Activated naive CD4-positive, alpha-beta T cell treated with anti-CD3 and anti-CD28 coated beads for 36 hours (primary cell): ENCODE data around the gene INO80B. TPM values are rescaled to one million over a fixed set of nuclear protein-coding genes. Genes with fewer than 3 reads are reported as not detected.
"Not testable (repeated sequence)": the region's sequence is repeated elsewhere in the genome, so short reads cannot be mapped to it uniquely, and the experiment has no call there.

ENCODE experiments used
- CTCF ChIA-PET: fragments of 350-600 bp; sonication (Branson Sonifier 250); formaldehyde crosslinking; loops from one replicate; lab custom pipeline; 2021; ENCODE audit warnings: antibody characterized with exemption; lab: Charles Lee
- DNase-seq: peaks from one replicate; pipeline ENCODE4 v3.0.0-alpha.2; 2020
- H3K27ac Mint-ChIP-seq: one replicate; pipeline ENCODE4 v1.8.0; 2021; ENCODE audit warnings: mild to moderate bottlenecking, mixed read lengths
- H3K27me3 Mint-ChIP-seq: one replicate; pipeline ENCODE4 v1.8.0; 2021; ENCODE audit warnings: low read depth, mixed read lengths
- H3K36me3 Mint-ChIP-seq: one replicate; pipeline ENCODE4 v1.8.0; 2021; ENCODE audit warnings: low read depth, mixed read lengths
- H3K4me1 Mint-ChIP-seq: one replicate; pipeline ENCODE4 v1.8.0; 2021; ENCODE audit warnings: low read depth, mixed read lengths
- H3K4me3 Mint-ChIP-seq: one replicate; pipeline ENCODE4 v1.8.0; 2021; ENCODE audit warnings: mild to moderate bottlenecking, moderate library complexity, mixed read lengths
- H3K9me3 Mint-ChIP-seq: one replicate; pipeline ENCODE4 v1.8.0; 2021; ENCODE audit warnings: mixed read lengths
- intact Hi-C: fragments of 100-400 bp; cut with micrococcal nuclease; formaldehyde crosslinking; loops from one replicate; pipeline ENCODE4 v1.15.1; 2023
- total RNA-seq, 2 experiments: library from RNA; stranded (reverse); gene quantifications; one replicate each; pipeline ENCODE4 v1.2.3, GENCODE V29; 2021

Gene INO80B
- total RNA-seq, 2 experiments from 2014 or later, result 26.5 to 28.3 TPM

- Mint-ChIP-seq H3K27ac (peak overlapping the region; percentile 99), H3K4me3 (peak overlapping the region; percentile 92), H3K36me3 (peaks cover 9% of the 10 kb centered on the region), H3K9me3 (no peaks in the 10 kb centered on the region), H3K27me3 (no peaks in the 10 kb centered on the region), H3K4me1 (peaks cover 46% of the 10 kb centered on the region)
- DNase-seq, result no peak
- CTCF ChIA-PET, result interaction anchor here (0.6 to 1.9 kb wide), 6 partner anchors 8 to 129 kb away, joined by 3 to 5 read pairs (median 3); no protein-coding TSS in a partner anchor
- intact Hi-C loops, result loop anchor here (1.0 to 10.0 kb wide), 14 partner anchors 13 to 1344 kb away; partner anchors contain the start of genes AUP1, CCT7, DGUOK and DOK1
These were observed 4.1 kb downstream of the INO80B start for GRCh38 chr2:74458938-74459363.

DNA sequence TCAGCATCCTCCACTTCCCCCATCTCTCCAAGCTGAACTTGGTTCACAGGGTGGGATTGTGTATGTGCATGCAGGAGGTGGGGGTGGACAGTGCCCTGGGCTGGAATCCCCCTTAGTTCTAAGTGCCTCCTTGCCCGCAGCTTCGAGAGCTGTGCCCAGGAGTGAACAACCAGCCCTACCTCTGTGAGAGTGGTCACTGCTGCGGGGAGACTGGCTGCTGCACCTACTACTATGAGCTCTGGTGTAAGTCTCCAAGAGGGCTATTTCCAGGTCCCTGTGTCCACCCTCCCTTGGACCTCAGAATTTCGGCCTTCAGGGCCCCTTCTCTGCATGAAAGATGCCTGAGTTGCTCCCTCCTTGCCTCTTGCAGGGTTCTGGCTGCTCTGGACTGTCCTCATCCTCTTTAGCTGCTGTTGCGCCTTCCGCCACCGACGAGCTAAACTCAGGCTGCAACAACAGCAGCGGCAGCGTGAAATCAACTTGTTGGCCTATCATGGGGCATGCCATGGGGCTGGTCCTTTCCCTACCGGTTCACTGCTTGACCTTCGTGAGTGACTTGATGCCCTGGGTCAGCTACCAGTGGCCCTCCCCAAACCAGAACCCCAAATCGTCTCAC lies 4.7 kb downstream of the INO80B start:
- H3K9me3 Mint-ChIP-seq, DNase-seq, H3K27me3 Mint-ChIP-seq, H3K36me3 Mint-ChIP-seq, CTCF ChIA-PET: not testable (repeated sequence)
- Mint-ChIP-seq H3K4me3 (peak overlapping the region; percentile 92), H3K4me1 (peaks cover 45% of the 10 kb centered on the region), H3K27ac (peak overlapping the region; percentile 28)
- intact Hi-C loops, result loop anchor here (2.0 to 10.0 kb wide), 7 partner anchors 207 to 1345 kb away; partner anchors contain the start of genes CCT7, DGUOK, MTHFD2 and PRADC1

DNA sequence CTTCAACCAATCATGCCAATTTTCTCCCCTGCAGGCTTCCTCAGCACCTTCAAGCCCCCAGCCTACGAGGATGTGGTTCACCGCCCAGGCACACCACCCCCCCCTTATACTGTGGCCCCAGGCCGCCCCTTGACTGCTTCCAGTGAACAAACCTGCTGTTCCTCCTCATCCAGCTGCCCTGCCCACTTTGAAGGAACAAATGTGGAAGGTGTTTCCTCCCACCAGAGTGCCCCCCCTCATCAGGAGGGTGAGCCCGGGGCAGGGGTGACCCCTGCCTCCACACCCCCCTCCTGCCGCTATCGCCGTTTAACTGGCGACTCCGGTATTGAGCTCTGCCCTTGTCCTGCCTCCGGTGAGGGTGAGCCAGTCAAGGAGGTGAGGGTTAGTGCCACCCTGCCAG lies 5.3 kb downstream of the INO80B start:
- H3K27me3 Mint-ChIP-seq, H3K9me3 Mint-ChIP-seq, intact Hi-C loops, DNase-seq, H3K36me3 Mint-ChIP-seq: not testable (repeated sequence)
- Mint-ChIP-seq H3K4me1 (peaks cover 41% of the 10 kb centered on the region), H3K27ac (peak overlapping the region; percentile 56), H3K4me3 (peak overlapping the region; percentile 92)
- CTCF ChIA-PET, result interaction anchor here (1.9 kb wide), 1 partner anchor 22 kb away, joined by 7 read pairs; the partner anchor contains the start of genes CCDC142 and TTC31

DNA sequence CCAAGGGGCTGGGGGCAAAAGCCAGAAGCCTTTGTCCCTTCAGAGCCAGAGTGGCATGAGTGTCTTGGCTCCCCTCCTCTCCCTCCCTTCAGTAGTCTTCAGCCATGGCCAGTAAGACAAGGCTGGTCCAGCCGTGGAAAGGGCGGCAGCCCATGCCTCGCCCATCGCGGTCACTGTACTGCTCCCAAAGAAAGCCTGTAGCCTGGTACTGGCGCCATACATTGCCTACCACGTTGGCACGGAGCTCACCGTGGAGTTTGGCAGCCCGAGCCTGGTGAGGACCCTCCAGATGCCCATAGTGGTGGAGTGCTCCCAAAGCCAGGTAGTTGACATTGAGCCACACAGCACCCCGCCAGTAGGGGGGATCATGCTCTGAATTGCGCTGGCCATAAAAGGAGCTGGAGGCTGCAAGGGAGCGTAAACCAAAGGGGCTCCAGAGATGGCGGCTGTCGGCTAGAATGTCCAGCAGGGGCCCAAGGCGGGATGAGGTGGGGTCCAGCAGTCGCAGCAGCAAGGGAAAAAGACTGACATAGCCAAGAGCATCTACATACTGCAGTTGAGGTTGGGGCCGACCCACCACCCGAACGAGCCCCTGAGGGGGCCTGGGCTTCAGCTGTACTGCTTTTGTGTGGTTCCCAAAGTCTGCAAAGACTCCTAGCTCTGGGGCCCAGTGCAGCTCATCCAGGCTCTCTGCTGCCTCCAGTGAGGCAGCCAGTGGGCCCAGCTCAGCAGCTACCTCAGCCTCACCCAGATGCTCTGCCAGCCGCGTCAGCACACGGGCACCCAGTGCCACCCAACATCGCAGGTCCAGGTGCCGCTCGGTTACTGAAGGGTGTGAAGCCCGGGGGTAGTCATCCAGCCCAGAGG lies 6.5 kb downstream of the INO80B start:
- intact Hi-C loops, result no loop called here
- no peak overlapping the region for H3K27ac Mint-ChIP-seq
- DNase-seq, result no peak
- H3K4me3 Mint-ChIP-seq, result no peak overlapping the region
- peaks cover 35% of the 10 kb centered on the region for H3K4me1 Mint-ChIP-seq
- CTCF ChIA-PET, result interaction anchor here (0.7 to 1.9 kb wide), 2 partner anchors 21 to 126 kb away, joined by 3 to 7 read pairs; partner anchors contain the start of genes CCDC142 and TTC31
- no peaks in the 10 kb centered on the region for H3K27me3 Mint-ChIP-seq
- no peaks in the 10 kb centered on the region for H3K9me3 Mint-ChIP-seq
- peaks cover 6% of the 10 kb centered on the region for H3K36me3 Mint-ChIP-seq

DNA sequence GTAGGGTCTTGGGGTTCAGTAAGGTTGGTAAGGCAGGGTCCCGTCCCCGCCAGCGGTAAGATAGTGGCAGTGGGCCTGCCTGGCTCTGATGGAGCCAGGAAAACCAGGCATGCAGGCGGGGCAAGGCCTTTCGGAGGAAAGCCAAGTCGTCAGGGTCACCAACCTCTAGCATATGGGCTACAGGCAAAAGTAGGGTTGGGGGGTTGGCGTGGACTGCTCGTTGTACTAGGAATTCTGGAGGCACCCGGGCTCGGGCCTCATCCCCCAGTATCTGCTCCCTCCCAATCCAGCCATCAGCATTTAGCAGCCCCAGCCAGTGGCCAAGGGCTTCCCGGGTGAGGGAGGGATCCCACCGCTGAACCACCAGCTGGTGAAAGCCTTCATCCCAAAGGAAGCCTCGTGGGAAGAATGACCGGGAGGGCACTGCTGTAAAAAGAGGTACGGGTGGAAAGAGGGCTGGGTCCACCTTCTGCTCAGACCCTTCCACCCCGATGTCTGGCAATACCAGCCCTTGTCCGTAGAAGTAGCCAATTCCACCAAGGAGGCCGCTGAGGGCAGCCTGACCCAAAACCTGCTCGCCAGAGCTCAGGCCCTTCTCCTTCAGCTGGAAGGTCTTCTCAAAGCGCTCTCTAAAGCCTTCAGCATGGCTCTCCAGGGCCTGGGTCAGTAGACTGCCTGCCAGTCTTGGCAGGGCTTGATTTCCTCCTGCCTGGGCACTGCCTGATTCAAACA lies 7.3 kb downstream of the INO80B start:
- intact Hi-C loops, result no loop called here
- H3K27ac Mint-ChIP-seq, result no peak overlapping the region
- CTCF ChIA-PET, result interaction anchor here (0.6 to 1.9 kb wide), 4 partner anchors 10 to 126 kb away, joined by 3 to 7 read pairs (median 3); partner anchors contain the start of genes CCDC142, MRPL53 and TTC31
- peaks cover 4% of the 10 kb centered on the region for H3K36me3 Mint-ChIP-seq
- H3K4me3 Mint-ChIP-seq, result no peak overlapping the region
- no peak for DNase-seq
- no peaks in the 10 kb centered on the region for H3K9me3 Mint-ChIP-seq
- H3K27me3 Mint-ChIP-seq, result no peaks in the 10 kb centered on the region
- peaks cover 27% of the 10 kb centered on the region for H3K4me1 Mint-ChIP-seq

DNA sequence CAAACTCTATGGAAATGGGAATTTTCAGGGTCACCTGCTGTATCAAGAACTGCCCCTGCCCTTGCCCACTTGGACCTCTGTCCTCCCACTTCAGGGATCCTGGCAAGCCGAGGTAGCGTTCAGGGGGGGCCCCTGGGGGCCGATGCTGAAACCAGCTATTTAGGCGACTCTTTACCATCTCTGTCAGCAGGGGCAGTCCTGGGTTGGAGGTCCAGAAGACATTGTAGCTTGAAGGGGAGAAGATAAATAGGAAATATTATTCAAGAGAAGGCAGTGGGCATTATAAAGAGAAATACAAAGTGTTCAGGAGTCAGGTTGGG lies 7.9 kb downstream of the INO80B start:
- H3K4me1 Mint-ChIP-seq, result peaks cover 26% of the 10 kb centered on the region
- no peaks in the 10 kb centered on the region for H3K27me3 Mint-ChIP-seq
- CTCF ChIA-PET, result interaction anchor here (0.6 to 1.5 kb wide), 2 partner anchors 10 to 17 kb away, joined by 3 read pairs; partner anchors contain the start of gene MRPL53
- no peaks in the 10 kb centered on the region for H3K9me3 Mint-ChIP-seq
- no peak for DNase-seq
- H3K36me3 Mint-ChIP-seq, result peaks cover 2% of the 10 kb centered on the region
- no peak overlapping the region for H3K27ac Mint-ChIP-seq
- intact Hi-C loops, result no loop called here
- H3K4me3 Mint-ChIP-seq, result no peak overlapping the region

- Mint-ChIP-seq H3K4me3 (peak overlapping the region; percentile 99), H3K4me1 (peaks cover 24% of the 10 kb centered on the region), H3K27ac (peak overlapping the region; percentile 75), H3K9me3 (no peaks in the 10 kb centered on the region), H3K36me3 (peaks cover 2% of the 10 kb centered on the region), H3K27me3 (no peaks in the 10 kb centered on the region)
- DNase-seq, result no peak
- CTCF ChIA-PET, result interaction anchor here (1.0 kb wide), 1 partner anchor 125 kb away, joined by 3 read pairs; no protein-coding TSS in a partner anchor
- intact Hi-C loops, result no loop called here
These were observed 9.5 kb downstream of the INO80B start for GRCh38 chr2:74464406-74464805.

GRCh38 chr2:74470742-74471141 lies 15.9 kb downstream of the INO80B start:
- Mint-ChIP-seq H3K4me1 (peaks cover 24% of the 10 kb centered on the region), H3K4me3 (peak overlapping the region; percentile 49), H3K27ac (peak overlapping the region; percentile 33), H3K36me3 (peaks cover 18% of the 10 kb centered on the region)
- H3K27me3 Mint-ChIP-seq, DNase-seq, H3K9me3 Mint-ChIP-seq, intact Hi-C loops: not testable (repeated sequence)
- CTCF ChIA-PET, result interaction anchor here (2.9 kb wide), 1 partner anchor 12 kb away, joined by 31 read pairs; the partner anchor contains the start of genes CCDC142 and TTC31

GRCh38 chr2:74471332-74472065 lies 16.6 kb downstream of the INO80B start:
- Mint-ChIP-seq H3K9me3 (no peaks in the 10 kb centered on the region), H3K4me3 (peak overlapping the region; percentile 98), H3K27ac (peak overlapping the region; percentile 98), H3K27me3 (no peaks in the 10 kb centered on the region), H3K36me3 (peaks cover 18% of the 10 kb centered on the region), H3K4me1 (peaks cover 20% of the 10 kb centered on the region)
- no peak for DNase-seq
- CTCF ChIA-PET, result interaction anchor here (0.6 to 2.9 kb wide), 3 partner anchors 9 to 624 kb away, joined by 3 to 31 read pairs (median 3); partner anchors contain the start of genes CCDC142 and TTC31
- intact Hi-C loops, result loop anchor here (1.0 kb wide), 3 partner anchors 12 to 17 kb away; partner anchors contain the start of genes TTC31 and WBP1

DNA sequence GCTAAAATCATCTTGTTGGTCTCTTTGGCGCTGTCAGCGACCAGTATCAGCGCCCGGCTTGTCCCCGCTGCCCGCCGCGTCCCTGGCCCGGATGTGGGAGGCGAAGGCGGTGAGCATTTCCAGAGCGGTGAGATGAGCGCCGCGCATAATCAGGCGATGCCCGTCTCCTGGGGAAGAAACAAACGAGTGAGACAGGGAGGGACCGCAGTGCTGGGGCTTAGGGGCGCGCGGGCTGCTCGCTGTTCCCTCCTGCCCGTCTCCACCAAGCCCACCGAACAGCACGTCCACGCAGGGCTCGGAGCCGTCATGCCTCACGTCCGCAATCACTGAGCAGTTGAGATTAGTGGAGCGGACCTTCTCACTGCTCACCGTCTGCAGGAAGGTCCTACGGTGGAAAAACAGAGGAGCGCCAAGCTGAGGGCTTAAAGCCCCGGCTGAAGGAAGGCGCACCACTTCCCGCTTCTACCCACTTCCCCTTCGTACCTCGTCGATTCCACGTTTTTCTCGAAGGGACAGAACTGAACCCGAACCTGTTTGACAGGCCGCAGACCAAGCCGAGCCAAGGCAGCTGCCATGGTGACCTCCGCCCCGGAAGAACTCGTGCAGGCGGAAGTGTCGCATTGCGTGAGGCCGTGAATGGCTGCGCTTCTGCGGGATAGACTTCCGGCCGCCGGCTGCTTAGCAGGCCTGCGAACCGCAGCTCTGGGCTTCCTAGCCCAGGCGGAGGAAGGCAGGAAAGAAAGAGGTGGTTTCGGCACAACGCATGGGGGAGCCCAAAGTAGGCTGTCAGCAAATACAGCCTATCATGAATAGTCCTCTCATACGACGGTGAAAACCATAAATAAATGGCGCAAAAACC lies 17.4 kb downstream of the INO80B start, which contains the start of gene MRPL53:
Gene MRPL53 (minus strand): TSS at position 595 of the 859 bp plus-strand sequence. CDS start 20 bp downstream, at position 575.
- intact Hi-C loops, result loop anchor here (1.0 kb wide), 3 partner anchors 11 to 18 kb away; partner anchors contain the start of genes TTC31 and WBP1
- H3K36me3 Mint-ChIP-seq, result peaks cover 18% of the 10 kb centered on the region
- H3K9me3 Mint-ChIP-seq, result no peaks in the 10 kb centered on the region

More for the DNA sequence above, 17.4 kb downstream of the INO80B start, which contains the start of gene MRPL53:
- Mint-ChIP-seq H3K4me1 (peaks cover 20% of the 10 kb centered on the region), H3K4me3 (peak within 1 kb of the TSS; percentile 98), H3K27ac (peak within 1 kb of the TSS; percentile 98), H3K27me3 (no peaks in the 10 kb centered on the region)
- DNase-seq, result peak; percentile 97
- CTCF ChIA-PET, result interaction anchor here (0.6 to 2.9 kb wide), 5 partner anchors 9 to 624 kb away, joined by 3 to 31 read pairs (median 3); partner anchors contain the start of genes CCDC142 and TTC31
